ENCODE results near the gene TTYH3. TPM values are rescaled to one million over a fixed set of nuclear protein-coding genes. Genes with fewer than 3 reads are reported as not detected.
"Not testable (repeated sequence)": the region's sequence is repeated elsewhere in the genome, so short reads cannot be mapped to it uniquely, and the experiment has no call there.

Gene TTYH3, protein sequence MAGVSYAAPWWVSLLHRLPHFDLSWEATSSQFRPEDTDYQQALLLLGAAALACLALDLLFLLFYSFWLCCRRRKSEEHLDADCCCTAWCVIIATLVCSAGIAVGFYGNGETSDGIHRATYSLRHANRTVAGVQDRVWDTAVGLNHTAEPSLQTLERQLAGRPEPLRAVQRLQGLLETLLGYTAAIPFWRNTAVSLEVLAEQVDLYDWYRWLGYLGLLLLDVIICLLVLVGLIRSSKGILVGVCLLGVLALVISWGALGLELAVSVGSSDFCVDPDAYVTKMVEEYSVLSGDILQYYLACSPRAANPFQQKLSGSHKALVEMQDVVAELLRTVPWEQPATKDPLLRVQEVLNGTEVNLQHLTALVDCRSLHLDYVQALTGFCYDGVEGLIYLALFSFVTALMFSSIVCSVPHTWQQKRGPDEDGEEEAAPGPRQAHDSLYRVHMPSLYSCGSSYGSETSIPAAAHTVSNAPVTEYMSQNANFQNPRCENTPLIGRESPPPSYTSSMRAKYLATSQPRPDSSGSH
- 84.3 TPM for polyA plus RNA-seq (ENCODE audit: insufficient read length)
- long read RNA-seq, donor 1, full-length matches to known transcripts: 43 of 131 reads
- long read RNA-seq, donor 1, partial matches to known transcripts: 81 of 131 reads
- long read RNA-seq, donor 1, other reads (novel, unspliced or antisense): 7 of 131 reads
- long read RNA-seq, donor 2, full-length matches to known transcripts: 23 of 73 reads
- long read RNA-seq, donor 2, partial matches to known transcripts: 50 of 73 reads
- long read RNA-seq, donor 2, other reads (novel, unspliced or antisense): 0 of 73 reads
- long read RNA-seq, donor 3, full-length matches to known transcripts: 11 of 31 reads
- long read RNA-seq, donor 3, partial matches to known transcripts: 20 of 31 reads
- long read RNA-seq, donor 3, other reads (novel, unspliced or antisense): 0 of 31 reads
- long read RNA-seq, donor 4, partial matches to known transcripts: 6 of 6 reads
- long read RNA-seq, donor 4, other reads (novel, unspliced or antisense): 0 of 6 reads
- long read RNA-seq, donor 5, full-length matches to known transcripts: 24 of 24 reads
- long read RNA-seq, donor 5, partial matches to known transcripts: 0 of 24 reads
- long read RNA-seq, donor 5, other reads (novel, unspliced or antisense): 0 of 24 reads
- long read RNA-seq, donor 6, full-length matches to known transcripts: 36 of 325 reads
- long read RNA-seq, donor 6, partial matches to known transcripts: 289 of 325 reads
- long read RNA-seq, donor 6, other reads (novel, unspliced or antisense): 0 of 325 reads
- long read RNA-seq, donor 7, full-length matches to known transcripts: 27 of 62 reads
- long read RNA-seq, donor 7, partial matches to known transcripts: 35 of 62 reads
- long read RNA-seq, donor 7, other reads (novel, unspliced or antisense): 0 of 62 reads
- long read RNA-seq, donor 8, full-length matches to known transcripts: 9 of 14 reads
- long read RNA-seq, donor 8, partial matches to known transcripts: 5 of 14 reads
- long read RNA-seq, donor 8, other reads (novel, unspliced or antisense): 0 of 14 reads

DNA sequence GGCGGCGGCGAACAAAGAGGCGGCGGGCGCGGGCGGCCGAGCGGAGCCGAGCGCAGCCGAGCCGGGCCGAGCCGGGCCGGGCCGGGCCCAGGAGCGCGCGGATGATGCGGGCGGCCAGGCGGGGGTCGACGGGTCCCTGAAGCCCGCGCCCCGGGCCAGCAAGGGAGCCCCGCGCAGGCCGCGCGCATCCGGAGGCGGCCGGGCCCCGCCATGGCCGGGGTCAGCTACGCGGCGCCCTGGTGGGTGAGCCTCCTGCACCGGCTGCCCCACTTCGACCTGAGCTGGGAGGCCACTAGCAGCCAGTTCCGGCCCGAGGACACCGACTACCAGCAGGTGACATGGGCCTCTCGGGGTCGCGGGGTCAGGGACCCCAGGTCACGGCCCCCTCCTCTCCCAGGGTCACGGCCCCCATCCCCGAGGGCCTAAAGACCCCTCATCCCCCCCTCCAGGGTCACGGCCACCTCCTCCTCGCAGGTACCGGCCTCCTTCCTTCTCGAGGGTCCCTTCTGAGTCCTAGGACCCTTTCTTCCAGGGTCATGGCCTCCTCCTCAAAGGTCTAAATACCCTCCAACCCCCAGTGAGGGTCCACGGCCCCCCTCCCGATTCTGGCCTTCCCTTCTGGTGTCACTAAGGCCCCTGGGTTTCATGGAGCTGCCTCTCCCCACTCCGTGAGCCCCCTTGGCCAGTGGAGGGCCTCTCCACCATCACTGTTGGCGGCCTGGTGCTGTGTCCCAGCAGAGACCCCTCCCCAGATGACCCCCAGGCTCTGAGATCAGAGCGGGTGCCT, at the start of gene TTYH3:
Gene TTYH3 (plus strand): TSS at position 41 of the 787 bp plus-strand sequence. CDS start 170 bp downstream, at position 211.
- DNase-seq: no peak

GRCh38 chr7:2582006-2582735, 49.6 kb upstream of the TTYH3 start:
- no peak for DNase-seq

GRCh38 chr7:2583798-2584580, 47.8 kb upstream of the TTYH3 start:
- DNase-seq: no peak

GRCh38 chr7:2585446-2585845, 46.3 kb upstream of the TTYH3 start:
- DNase-seq: no peak

DNA sequence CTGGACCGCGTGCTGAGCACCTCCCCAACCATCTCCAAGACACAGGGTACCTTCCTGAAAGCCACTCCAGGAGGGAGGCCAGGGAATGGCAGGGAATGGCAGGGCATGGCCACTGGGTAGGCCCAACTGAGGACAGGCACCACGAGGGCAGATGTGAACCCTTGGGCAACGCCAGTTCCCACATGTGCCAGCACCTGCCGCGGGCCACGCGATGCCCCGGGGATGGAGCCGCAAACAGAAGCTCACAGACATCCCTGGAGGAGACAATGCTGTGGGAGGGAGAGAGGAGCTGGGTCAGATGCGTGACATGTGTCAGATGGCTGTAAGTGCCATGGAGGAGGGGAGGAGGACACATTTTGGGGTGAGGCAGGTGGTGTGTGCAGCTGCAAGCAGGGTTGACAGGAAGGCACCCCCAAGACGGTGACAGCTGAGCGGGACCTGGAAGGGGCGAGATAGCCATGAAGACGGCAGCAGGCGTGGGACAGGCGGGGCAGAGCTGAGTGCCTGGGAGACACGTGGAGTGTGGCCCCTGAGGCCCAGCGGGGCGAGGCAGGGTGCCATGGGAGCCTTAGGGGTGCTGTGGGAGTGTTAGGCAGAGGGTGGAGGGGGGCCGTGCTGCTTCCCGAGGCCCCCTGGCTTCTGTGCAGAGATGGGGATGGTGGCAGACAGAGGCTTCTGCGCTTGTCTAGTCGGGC, 45.3 kb upstream of the TTYH3 start:
- no peak for DNase-seq

DNA sequence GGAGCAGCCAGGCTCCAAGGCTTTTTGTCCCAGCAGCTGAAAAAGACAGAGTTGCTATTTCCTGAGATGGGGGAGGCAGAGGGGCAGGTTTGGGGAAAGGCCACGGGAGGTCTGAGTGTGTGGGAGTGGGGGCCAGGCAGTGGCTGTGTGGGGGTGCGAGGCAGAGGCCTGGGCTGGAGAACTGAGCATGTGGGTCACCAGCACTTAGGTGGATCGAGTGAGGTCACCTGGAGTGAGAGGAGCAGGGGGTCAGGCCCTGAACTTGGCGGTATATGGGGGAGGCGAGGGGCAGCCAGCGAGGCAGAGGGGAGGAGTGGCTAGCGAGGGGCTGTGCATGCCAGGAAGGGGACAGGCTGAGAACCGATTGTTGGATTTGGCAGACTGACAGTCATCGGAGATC, 44.7 kb upstream of the TTYH3 start:
- no peak for DNase-seq

DNA sequence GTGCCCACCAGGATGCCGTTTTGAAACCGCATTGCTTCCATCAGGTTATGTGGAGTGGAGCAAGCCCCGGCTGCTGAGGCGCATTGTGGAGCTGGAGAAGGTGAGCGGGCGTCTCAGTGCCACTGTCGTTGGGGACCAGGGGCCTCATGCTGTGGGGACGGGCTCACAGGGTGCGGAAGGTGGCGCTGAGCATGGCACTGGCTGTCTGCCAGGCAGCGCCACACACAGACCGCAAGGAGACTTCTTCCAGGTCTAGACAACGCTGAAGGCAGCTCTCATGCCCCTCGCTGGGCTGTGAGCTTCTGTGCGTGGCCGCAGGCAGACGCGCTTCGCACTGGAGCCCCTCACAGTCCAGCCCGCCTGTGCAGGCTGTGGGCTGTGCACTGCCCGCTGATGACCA, 44.0 kb upstream of the TTYH3 start:
- no peak for DNase-seq

GRCh38 chr7:2589341-2589740, 42.4 kb upstream of the TTYH3 start:
- DNase-seq: no peak

DNA sequence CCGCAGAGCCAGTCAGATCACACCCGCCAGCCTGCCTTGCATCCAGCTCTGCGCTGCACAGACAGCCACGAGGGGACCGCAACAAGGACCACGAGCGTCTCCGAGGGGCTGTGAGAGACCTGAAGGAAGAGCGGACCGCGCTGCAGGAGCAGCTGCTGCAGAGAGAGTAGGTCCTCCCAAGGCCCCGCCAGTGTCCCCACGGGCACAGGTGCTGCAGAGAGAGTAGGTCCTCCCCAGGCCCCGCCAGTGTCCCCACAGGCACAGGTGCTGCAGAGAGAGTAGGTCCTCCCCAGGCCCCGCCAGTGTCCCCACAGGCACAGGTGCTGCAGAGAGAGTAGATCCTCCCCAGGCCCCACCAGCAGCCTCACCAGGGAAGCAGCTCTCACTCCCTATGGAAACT, 41.8 kb upstream of the TTYH3 start:
- not testable (repeated sequence) for DNase-seq

DNA sequence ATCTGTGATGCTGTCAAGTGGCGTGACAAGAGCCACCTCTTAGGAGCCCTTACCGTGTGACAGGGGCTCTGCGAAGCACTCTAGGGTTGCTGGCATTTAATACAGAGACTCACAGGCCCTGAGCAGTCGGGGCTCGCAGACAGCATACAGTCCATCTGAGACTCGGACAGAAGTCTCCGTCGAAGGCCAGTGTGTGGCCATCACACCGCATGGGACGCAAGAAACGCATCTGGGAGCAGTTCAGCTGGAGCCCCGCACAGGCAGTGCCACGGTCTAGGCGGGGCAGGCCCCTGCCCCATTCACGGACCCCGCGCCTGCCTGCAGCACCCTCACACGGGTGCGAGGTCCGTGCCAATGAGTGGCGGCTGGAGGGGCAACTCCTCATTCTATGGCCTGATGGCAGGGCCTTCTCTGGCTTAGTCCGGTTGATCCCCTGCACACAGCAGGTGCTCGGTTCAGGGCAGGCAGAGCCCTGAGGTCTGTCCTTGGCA, 39.4 kb upstream of the TTYH3 start:
- DNase-seq: no peak

- no peak for DNase-seq
Observed at GRCh38 chr7:2593036-2593727, 38.6 kb upstream of the TTYH3 start.

DNA sequence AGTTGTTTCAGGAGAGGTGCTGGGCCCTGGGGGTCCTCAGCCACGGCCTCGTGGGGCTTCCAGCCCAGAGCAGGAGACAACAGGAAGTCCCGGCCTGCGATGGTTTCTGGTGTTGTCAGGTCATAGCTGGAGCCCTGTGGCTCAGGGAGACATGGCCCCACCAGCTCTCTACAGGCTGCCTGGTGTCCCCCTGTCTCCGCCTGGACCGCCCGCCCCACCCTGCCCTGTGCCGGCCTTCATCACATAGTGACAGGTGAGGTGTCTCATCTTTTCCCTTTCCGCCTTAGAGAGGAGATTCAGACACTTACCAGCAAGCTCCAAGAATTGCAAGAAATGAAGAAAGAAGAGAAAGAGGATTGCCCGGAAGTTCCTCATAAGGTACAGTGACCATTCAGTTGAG, 37.2 kb upstream of the TTYH3 start:
- DNase-seq: no peak

GRCh38 chr7:2595258-2595860, 36.4 kb upstream of the TTYH3 start:
- no peak for DNase-seq

DNA sequence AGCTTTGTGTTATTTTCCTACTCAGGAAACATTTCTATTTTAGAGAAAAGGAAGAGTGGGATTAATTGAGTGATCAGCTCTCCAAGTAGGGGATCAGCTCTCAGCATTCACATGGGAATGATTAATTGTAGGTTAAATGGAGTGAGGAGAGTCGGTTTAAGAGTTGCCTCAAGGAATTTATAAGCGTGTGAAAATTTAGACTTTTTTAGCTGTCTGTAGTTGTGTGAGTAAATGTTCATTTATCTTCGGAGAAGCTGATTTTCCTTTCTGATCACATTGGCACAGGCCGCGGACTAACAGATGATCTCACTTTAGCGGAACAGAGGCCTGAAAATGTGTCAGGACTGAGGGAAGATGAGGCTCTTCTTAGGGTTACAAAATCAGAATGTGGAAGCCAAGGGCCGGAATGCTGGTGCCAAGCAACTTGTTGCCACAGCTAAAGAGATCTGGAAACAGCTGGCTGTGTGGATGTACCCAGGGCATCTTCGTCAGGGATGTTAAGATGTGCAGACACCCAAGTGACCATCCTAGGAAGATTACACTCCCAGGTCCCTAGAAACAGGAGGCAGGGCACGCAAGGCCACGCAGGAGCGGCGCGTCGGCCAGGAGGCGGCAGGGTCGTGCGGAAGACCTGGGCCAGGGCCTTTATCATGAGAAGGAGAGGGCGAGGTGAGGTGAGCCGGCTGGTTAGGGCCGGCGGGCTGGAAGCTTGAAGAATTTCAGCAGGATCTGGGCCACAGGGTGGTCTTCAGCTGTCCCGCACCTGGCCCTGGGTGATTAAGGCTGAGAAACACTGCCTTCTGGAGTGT, 35.1 kb upstream of the TTYH3 start:
- DNase-seq: no peak

GRCh38 chr7:2597273-2597640, 34.5 kb upstream of the TTYH3 start:
- no peak for DNase-seq

DNA sequence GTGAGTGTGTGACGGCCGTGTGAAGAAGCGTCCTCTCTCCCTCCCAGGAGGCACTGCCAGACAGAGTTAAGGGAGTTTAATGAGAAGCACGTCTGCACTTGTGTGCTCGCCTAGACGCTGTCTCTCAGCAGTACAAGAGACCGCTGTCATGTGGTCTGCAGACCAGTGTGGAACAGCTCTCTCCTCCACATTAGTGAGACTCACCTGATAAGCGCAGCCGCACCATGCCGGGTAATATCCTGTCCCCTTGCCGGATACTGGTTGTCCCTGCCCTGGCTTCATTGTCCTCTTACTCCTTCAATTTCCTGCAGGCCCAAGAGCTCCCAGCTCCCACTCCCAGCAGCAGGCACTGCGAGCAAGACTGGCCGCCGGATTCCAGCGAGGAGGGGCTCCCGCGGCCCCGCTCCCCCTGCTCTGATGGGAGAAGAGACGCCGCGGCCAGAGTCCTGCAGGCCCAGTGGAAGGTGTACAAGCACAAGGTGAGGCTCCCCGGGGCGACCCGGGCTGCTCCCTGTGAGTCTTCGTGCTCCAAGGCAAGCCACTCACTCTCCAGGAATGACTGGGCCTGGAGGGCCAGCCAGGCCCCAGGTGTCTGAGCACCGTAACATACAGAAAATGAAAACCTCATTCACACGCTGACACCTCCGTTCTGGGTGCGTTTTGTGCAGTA, 33.5 kb upstream of the TTYH3 start:
- no peak for DNase-seq
